ENCODE results near the gene FOXF1. TPM values are rescaled to one million over a fixed set of nuclear protein-coding genes. Genes with fewer than 3 reads are reported as not detected.

The FOXF1 gene
- total RNA-seq, 2 experiments from 2014 or later = not detected

DNA sequence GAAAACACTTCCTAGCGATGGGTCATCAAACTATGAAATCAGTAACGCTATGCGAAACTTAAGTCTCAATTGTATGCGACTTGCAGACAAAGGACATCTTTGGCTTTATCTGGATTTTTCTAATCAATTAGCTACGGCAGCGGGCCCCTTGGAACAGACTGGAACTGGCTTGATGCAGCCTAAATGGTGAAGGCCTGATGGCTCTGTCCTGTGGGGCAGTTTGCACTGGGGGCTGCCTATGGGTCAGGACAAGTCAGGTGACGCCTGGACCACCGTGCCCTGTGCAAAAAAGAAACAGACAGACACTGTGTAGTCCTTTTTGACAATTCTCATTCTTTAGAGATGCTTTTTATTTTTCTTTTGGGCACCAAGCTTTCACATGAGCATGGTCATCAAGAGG lies 22.7 kb downstream of the FOXF1 start:
- DNase-seq = no peak
- ATAC-seq (ENCODE audit: poor library complexity) = no peak
- Mint-ChIP-seq H3K36me3 (ENCODE audit: low read depth) (peaks cover 54% of the 10 kb centered on the region), H3K4me3 (no peak overlapping the region), H3K27ac (no peak overlapping the region), H3K9me3 (no peaks in the 10 kb centered on the region), H3K27me3 (no peaks in the 10 kb centered on the region), H3K4me1 (ENCODE audit: low read depth) (no peaks in the 10 kb centered on the region)
- ChIA-PET POLR2A (no interaction called here), CTCF (no interaction called here)
- intact Hi-C loops (cut with DNase I, micrococcal nuclease) = no loop called here
- Histone ChIP-seq H3K9me3 (ENCODE audit: control insufficient read depth in 1 of 2, insufficient read depth in 1 of 2, low read length in 2 of 2) (peaks cover 0 to 8% of the 10 kb centered on the region in 2 experiments), H3K36me3 (ENCODE audit: insufficient read depth, low read length) (peaks cover 14% of the 10 kb centered on the region), H3K4me1 (ENCODE audit: insufficient read depth, low read length) (no peaks in the 10 kb centered on the region), H3K27ac (ENCODE audit: low read depth in 1 of 2, low read length in 2 of 2) (no peak overlapping the region), H3K27me3 (ENCODE audit: control insufficient read depth in 1 of 2, insufficient read depth in 2 of 2, low read length in 2 of 2) (no peaks in the 10 kb centered on the region), H3K4me3 (ENCODE audit: low read length) (no peak overlapping the region)
- TF ChIP-seq, protein P1, sequence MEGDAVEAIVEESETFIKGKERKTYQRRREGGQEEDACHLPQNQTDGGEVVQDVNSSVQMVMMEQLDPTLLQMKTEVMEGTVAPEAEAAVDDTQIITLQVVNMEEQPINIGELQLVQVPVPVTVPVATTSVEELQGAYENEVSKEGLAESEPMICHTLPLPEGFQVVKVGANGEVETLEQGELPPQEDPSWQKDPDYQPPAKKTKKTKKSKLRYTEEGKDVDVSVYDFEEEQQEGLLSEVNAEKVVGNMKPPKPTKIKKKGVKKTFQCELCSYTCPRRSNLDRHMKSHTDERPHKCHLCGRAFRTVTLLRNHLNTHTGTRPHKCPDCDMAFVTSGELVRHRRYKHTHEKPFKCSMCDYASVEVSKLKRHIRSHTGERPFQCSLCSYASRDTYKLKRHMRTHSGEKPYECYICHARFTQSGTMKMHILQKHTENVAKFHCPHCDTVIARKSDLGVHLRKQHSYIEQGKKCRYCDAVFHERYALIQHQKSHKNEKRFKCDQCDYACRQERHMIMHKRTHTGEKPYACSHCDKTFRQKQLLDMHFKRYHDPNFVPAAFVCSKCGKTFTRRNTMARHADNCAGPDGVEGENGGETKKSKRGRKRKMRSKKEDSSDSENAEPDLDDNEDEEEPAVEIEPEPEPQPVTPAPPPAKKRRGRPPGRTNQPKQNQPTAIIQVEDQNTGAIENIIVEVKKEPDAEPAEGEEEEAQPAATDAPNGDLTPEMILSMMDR (IDR thresholded peaks at IDR 0.05) = no peak

GRCh38 chr16:86533767-86534351 lies 23.5 kb downstream of the FOXF1 start:
- DNase-seq (no peak), ATAC-seq (ENCODE audit: poor library complexity) (no peak)
- no peak overlapping the region for H3K27ac Mint-ChIP-seq
- Histone ChIP-seq H3K4me1 (ENCODE audit: insufficient read depth, low read length) (no peaks in the 10 kb centered on the region), H3K4me3 (ENCODE audit: low read length) (no peak overlapping the region), H3K27ac (ENCODE audit: low read depth in 1 of 2, low read length in 2 of 2) (no peak overlapping the region), H3K9me3 (ENCODE audit: control insufficient read depth in 1 of 2, insufficient read depth in 1 of 2, low read length in 2 of 2) (no peaks in the 10 kb centered on the region), H3K36me3 (ENCODE audit: insufficient read depth, low read length) (peaks cover 21% of the 10 kb centered on the region), H3K27me3 (ENCODE audit: control insufficient read depth in 1 of 2, insufficient read depth in 2 of 2, low read length in 2 of 2) (no peaks in the 10 kb centered on the region)
- no peaks in the 10 kb centered on the region for H3K27me3 Mint-ChIP-seq
- peaks cover 62% of the 10 kb centered on the region for H3K36me3 Mint-ChIP-seq (ENCODE audit: low read depth)
- POLR2A ChIA-PET = no interaction called here
- CTCF ChIA-PET = no interaction called here
- H3K4me3 Mint-ChIP-seq = no peak overlapping the region
- no peaks in the 10 kb centered on the region for H3K9me3 Mint-ChIP-seq
- TF ChIP-seq, protein P1 (IDR thresholded peaks at IDR 0.05) = no peak
- intact Hi-C loops (cut with DNase I, micrococcal nuclease) = no loop called here
- no peaks in the 10 kb centered on the region for H3K4me1 Mint-ChIP-seq (ENCODE audit: low read depth)

DNA sequence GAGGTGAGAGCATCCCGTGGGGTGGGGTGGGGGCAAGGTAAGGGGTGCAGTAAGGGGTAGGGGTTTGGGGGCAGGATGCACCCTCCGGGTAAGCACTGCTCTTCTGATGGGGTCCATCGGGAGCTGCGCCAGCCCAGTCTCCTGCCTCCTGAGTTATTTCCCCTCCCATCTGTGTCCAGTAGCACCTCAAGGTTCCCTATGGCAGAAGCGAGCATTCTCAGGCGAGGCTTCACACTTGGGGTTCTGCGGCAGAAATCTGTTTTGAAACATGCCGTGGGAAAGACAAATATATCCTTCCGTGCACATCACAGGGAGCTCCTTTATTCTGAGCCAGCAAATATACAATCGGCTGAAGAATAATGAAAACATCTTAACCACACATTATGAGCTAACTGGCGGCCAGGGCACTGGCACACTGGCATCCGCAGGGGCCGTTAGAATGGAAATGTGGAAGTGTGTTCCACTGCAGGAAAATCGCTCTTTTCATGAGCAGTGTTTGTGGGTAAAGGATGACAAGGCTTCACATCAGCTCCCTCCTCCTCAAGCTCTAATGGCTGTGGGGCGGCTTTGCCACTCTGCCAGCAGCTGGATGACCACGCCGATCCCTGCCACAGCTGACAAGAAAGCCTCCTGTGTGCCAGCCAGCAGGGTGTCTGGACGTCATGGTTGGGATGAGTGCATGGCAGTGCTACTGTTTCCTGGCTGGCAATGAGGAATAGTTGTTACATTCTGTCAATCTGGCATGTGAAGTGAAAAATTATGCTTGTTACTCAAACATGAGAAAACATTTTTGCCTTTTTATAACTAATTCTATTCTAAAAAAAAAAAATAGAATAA lies 24.7 kb downstream of the FOXF1 start:
- Histone ChIP-seq H3K27me3 (ENCODE audit: control insufficient read depth in 1 of 2, insufficient read depth in 2 of 2, low read length in 2 of 2) (no peaks in the 10 kb centered on the region), H3K4me1 (ENCODE audit: insufficient read depth, low read length) (no peaks in the 10 kb centered on the region), H3K27ac (ENCODE audit: low read depth in 1 of 2, low read length in 2 of 2) (no peak overlapping the region), H3K36me3 (ENCODE audit: insufficient read depth, low read length) (peaks cover 32% of the 10 kb centered on the region), H3K9me3 (ENCODE audit: control insufficient read depth in 1 of 2, insufficient read depth in 1 of 2, low read length in 2 of 2) (no peaks in the 10 kb centered on the region), H3K4me3 (ENCODE audit: low read length) (no peak overlapping the region)
- Mint-ChIP-seq H3K36me3 (ENCODE audit: low read depth) (peaks cover 70% of the 10 kb centered on the region), H3K27ac (no peak overlapping the region), H3K4me1 (ENCODE audit: low read depth) (no peaks in the 10 kb centered on the region), H3K9me3 (no peaks in the 10 kb centered on the region), H3K27me3 (no peaks in the 10 kb centered on the region), H3K4me3 (no peak overlapping the region)
- ChIA-PET CTCF (no interaction called here), POLR2A (no interaction called here)
- TF ChIP-seq, protein P1 (IDR thresholded peaks at IDR 0.05) = no peak
- intact Hi-C loops (cut with DNase I, micrococcal nuclease) = no loop called here
- no peak for DNase-seq
- no peak for ATAC-seq (ENCODE audit: poor library complexity)

All from CD4-positive, alpha-beta T cell (primary cell).